Esophagus muscularis mucosa (tissue), 4 donors: ENCODE measurements around the gene ZBTB3. TPM values are rescaled to one million over a fixed set of nuclear protein-coding genes. Genes with fewer than 3 reads are reported as not detected.

ENCODE experiments used
- DNase-seq: peaks from one replicate; pipeline ENCODE4 v3.0.0-alpha.2; 2017; ENCODE audit errors: extremely low spot score
- H3K27ac ChIP-seq, 4 donors: fragments of 200-600 bp; sonication (generic); replicated peaks in 1 of 4; 1 replicate in 3 of 4; 2 replicates in 1 of 4; pipeline ENCODE4 v1.5.1; 2016 to 2019; ENCODE audit warnings: mild to moderate bottlenecking in 1 of 4
- H3K27me3 ChIP-seq, 4 donors: fragments of 200-600 bp; sonication (generic); one replicate each; pipeline versions ENCODE4 v1.5.1 to v1.6.0; 2016 to 2019
- H3K36me3 ChIP-seq, 4 donors: fragments of 200-600 bp; sonication (generic); one replicate each; pipeline ENCODE4 v1.5.1; 2016 to 2019
- H3K4me1 ChIP-seq, 4 donors: fragments of 200-600 bp; sonication (generic); one replicate each; pipeline ENCODE4 v1.5.1; 2016 to 2019
- H3K4me3 ChIP-seq, 4 donors: fragments of 200-600 bp; sonication (generic); 1 replicate in 2 of 4; 2 replicates in 2 of 4; pipeline ENCODE4 v1.5.1; 2016 to 2019; ENCODE audit warnings: mild to moderate bottlenecking in 4 of 4, moderate library complexity in 1 of 4
- H3K9me3 ChIP-seq, 4 donors: fragments of 200-600 bp; sonication (generic); 1 replicate in 3 of 4; 2 replicates in 1 of 4; pipeline ENCODE4 v1.5.1; 2016 to 2019
- EP300 ChIP-seq: sonication (generic); formaldehyde crosslinking; IDR thresholded peaks from one replicate; pipeline ENCODE4 v1.6.1; 2017; ENCODE audit warnings: antibody characterized with exemption
- POLR2A ChIP-seq: fragments of 450-650 bp; IDR thresholded peaks from one replicate; pipeline ENCODE4 v1.6.1; 2017; ENCODE audit warnings: antibody characterized with exemption, moderate library complexity, mild to moderate bottlenecking, low read depth
- POLR2AphosphoS5 ChIP-seq, 2 donors: sonication (generic); formaldehyde crosslinking; IDR thresholded peaks; one replicate each; pipeline ENCODE4 v1.6.1; 2017; ENCODE audit warnings: antibody characterized with exemption in 2 of 2
- WGBS: methylation state at CpG from one replicate; pipeline ENCODE4 v1.1.5; 2018; 5-methylcytosine and 5-hydroxymethylcytosine counted together
- intact Hi-C: fragments of 100-400 bp; cut with DNase I; formaldehyde crosslinking; loops from one replicate; pipeline ENCODE4 v1.15.1; 2023
- total RNA-seq, 4 donors: library from RNA; depleted of rRNA; stranded (reverse); fragments of >200 nt; gene quantifications; one replicate each; pipeline versions ENCODE4 v1.1.0 to v1.2.1, GENCODE V29; 2016
- TF ChIP-seq, protein P1 (sequence below), 3 experiments: fragments of 200-600 bp in 2 of 3; fragments of 450-650 bp in 1 of 3; sonication (generic) in 2 of 3; IDR thresholded peaks; one replicate each; pipeline ENCODE4 v1.5.1; 2017 to 2019; ENCODE audit warnings: antibody characterized with exemption in 3 of 3, mild to moderate bottlenecking in 2 of 3, moderate library complexity in 1 of 3

Gene ZBTB3
- total RNA-seq, 4 donors from 2014 or later, result 6.2 to 12.3 (median 9.1) TPM

DNA sequence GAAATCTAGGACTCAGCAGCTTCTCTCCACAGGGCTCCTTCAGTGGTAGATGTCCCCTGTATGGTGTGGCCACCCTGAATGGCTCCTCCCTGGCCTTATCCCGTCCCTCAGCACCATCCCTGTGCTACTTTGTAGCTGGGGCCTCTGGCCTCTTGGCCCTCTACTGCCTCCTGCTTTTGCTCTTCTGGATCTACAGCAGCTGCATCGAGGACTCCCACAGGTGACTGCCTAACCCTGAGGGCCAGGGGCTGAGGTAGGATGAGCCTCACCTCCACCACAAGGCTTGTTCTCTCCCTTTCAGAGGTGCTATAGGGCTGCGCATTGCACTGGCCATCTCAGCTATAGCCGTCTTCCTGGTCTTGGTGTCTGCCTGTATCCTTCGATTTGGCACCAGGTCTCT, 35.0 kb upstream of the ZBTB3 start:
- H3K27ac ChIP-seq, result peak overlapping the region in 1 of 4 donors; percentile 94
- WGBS, result 79% methylated on average over 5 of the region's 5 CpGs
- peaks cover 49 to 63% (median 59%) of the 10 kb centered on the region in 4 donors for H3K4me1 ChIP-seq
- no peak for DNase-seq
- intact Hi-C loops, result no loop called here
- peaks cover 11 to 44% (median 33%) of the 10 kb centered on the region in 4 donors for H3K36me3 ChIP-seq
- no peaks in the 10 kb centered on the region for H3K27me3 ChIP-seq
- H3K9me3 ChIP-seq, result no peaks in the 10 kb centered on the region
- TF ChIP-seq, protein P1, sequence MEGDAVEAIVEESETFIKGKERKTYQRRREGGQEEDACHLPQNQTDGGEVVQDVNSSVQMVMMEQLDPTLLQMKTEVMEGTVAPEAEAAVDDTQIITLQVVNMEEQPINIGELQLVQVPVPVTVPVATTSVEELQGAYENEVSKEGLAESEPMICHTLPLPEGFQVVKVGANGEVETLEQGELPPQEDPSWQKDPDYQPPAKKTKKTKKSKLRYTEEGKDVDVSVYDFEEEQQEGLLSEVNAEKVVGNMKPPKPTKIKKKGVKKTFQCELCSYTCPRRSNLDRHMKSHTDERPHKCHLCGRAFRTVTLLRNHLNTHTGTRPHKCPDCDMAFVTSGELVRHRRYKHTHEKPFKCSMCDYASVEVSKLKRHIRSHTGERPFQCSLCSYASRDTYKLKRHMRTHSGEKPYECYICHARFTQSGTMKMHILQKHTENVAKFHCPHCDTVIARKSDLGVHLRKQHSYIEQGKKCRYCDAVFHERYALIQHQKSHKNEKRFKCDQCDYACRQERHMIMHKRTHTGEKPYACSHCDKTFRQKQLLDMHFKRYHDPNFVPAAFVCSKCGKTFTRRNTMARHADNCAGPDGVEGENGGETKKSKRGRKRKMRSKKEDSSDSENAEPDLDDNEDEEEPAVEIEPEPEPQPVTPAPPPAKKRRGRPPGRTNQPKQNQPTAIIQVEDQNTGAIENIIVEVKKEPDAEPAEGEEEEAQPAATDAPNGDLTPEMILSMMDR (IDR thresholded peaks at IDR 0.05), result no peak
- no peak for TF ChIP-seq POLR2A
- TF ChIP-seq EP300, result no peak
- TF ChIP-seq POLR2AphosphoS5 (IDR thresholded peaks at IDR 0.05), result no peak
- H3K4me3 ChIP-seq, result no peak overlapping the region

DNA sequence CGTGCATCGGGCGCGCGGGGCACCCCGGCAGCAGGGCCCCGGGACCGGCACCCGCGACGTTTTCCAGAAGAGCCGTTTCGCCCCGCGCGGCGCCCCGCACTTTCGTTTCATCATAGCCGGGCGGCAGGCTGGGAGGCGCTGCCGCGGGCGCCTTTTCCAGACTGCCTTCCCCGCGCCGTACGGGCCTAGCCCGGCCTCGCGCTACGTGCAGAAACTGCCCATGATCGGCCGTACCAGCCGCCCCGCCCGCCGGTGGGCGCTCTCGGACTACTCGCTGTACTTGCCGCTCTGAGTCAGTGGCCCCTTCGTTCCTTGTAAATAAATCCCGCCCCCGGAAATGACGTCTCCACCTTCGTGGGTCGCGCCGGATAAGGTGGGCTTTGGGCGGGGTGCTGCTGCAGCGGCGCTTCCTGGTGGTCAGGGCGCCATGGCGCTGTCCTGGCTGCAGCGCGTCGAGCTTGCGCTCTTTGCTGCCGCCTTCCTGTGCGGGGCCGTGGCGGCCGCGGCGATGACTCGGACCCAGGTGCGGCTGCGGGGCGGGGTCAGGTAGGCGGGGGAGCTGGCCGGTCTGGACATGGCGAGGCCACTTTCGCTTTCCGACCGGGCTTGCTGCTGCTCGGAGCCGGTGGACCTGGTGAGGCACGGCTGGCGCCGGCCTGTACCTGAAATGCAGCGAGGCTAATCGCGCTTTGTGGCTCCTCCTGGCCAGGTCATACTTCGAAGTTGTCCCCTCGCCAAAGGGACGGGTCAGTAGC, 33.2 kb upstream of the ZBTB3 start, which contains the start of gene TMEM179B:
TMEM179B (plus strand) TSS at position 398 of the 755 bp plus-strand sequence; CDS start at position 428, 30 bp downstream.
- intact Hi-C loops, result no loop called here
- peaks cover 43 to 56% (median 52%) of the 10 kb centered on the region in 4 donors for H3K4me1 ChIP-seq
- H3K27ac ChIP-seq, result peak within 1 kb of the TSS; percentile 94 to 98 (median 98)

DNA sequence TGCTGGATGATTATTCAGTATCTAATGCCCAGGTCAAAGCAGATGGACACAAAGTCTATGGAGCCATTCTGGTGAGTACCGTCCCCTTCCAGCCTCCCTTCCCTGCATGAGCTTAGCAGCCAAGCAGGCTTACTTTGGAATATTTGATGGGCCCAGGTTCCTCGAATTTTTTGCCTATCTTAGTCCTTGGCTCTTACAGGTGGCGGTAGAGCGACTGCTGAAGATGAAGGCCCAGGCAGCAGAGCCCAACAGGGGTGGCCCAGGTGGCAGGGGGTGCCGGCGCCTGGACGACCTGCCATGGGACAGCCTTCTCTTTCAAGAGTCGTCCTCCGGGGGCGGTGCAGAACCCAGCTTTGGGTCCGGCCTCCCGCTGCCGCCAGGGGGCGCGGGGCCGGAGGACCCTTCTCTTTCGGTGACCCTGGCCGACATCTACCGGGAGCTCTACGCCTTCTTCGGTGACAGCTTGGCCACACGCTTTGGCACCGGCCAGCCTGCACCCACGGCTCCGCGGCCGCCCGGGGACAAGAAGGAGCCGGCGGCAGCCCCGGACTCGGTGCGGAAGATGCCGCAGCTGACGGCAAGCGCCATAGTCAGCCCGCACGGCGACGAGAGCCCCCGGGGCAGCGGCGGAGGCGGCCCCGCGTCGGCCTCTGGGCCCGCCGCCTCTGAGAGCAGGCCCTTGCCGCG, 32.5 kb upstream of the ZBTB3 start:
- Histone ChIP-seq H3K36me3 (peaks cover 0 to 46% (median 37%) of the 10 kb centered on the region in 4 donors), H3K4me3 (peak overlapping the region; percentile 71 to 100 (median 88)), H3K9me3 (no peaks in the 10 kb centered on the region), H3K4me1 (peaks cover 41 to 52% (median 48%) of the 10 kb centered on the region in 4 donors), H3K27me3 (no peaks in the 10 kb centered on the region), H3K27ac (peak overlapping the region; percentile 94 to 98 (median 98))
- intact Hi-C loops, result loop anchor here (1.0 kb wide), 1 partner anchor 76 kb away; no protein-coding TSS in a partner anchor
- WGBS, result 3% methylated on average over 16 of the region's 51 CpGs
- peak; percentile 98 for DNase-seq
- TF ChIP-seq POLR2AphosphoS5 (IDR thresholded peaks at IDR 0.05) (peak in 1 of 2 donors; percentile 80), POLR2A (no peak)
- TF ChIP-seq, protein P1 (IDR thresholded peaks at IDR 0.05), result peak; percentile 91 to 93 (median 92)

More for the DNA sequence above, 33.2 kb upstream of the ZBTB3 start, which contains the start of gene TMEM179B:
- 0% methylated on average over 25 of the region's 88 CpGs for WGBS
- H3K4me3 ChIP-seq, result peak within 1 kb of the TSS; percentile 71 to 100 (median 88)
- peak; percentile 100 for DNase-seq
- no peaks in the 10 kb centered on the region for H3K9me3 ChIP-seq
- TF ChIP-seq POLR2A (peak; percentile 91), POLR2AphosphoS5 (IDR thresholded peaks at IDR 0.05) (peak; percentile 99), EP300 (no peak)
- TF ChIP-seq, protein P1 (IDR thresholded peaks at IDR 0.05), result peak in 2 of 3 experiments; percentile 50 to 52
- no peaks in the 10 kb centered on the region for H3K27me3 ChIP-seq
- peaks cover 0 to 39% (median 32%) of the 10 kb centered on the region in 4 donors for H3K36me3 ChIP-seq

DNA sequence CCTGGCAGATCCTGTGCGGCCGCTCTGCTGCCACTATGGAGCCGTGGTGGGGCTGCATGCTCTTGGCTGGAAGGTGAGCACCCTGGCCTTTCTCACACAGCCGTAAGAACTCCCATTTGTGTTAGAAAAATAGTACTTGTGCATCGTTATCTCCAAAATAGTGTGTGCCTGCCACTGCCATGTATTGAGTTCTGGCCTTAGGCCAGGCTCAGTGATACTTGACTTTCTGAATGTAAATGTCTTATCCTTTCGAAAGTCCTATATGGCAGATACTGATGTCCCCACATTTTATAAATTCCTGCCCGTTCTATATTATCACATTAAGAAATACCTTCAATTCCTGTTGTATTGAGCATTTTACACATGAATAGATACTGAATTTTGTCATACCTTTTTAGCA, 28.8 kb upstream of the ZBTB3 start:
- intact Hi-C loops, result no loop called here
- Histone ChIP-seq H3K36me3 (peaks cover 0 to 56% (median 46%) of the 10 kb centered on the region in 4 donors), H3K4me1 (peaks cover 11 to 15% (median 12%) of the 10 kb centered on the region in 4 donors), H3K27ac (no peak overlapping the region), H3K4me3 (no peak overlapping the region), H3K9me3 (no peaks in the 10 kb centered on the region), H3K27me3 (no peaks in the 10 kb centered on the region)
- TF ChIP-seq EP300 (no peak), POLR2AphosphoS5 (IDR thresholded peaks at IDR 0.05) (no peak), POLR2A (no peak)
- TF ChIP-seq, protein P1 (IDR thresholded peaks at IDR 0.05), result no peak
- 94% methylated on average over 7 of the region's 7 CpGs for WGBS
- no peak for DNase-seq
